Measurements from ENCODE around the gene PRRT3.
"Not testable (repeated sequence)": the region's sequence is repeated elsewhere in the genome, so short reads cannot be mapped to it uniquely, and the experiment has no call there.

PRRT3 gene

GRCh38 chr3:9918261-9919038 is 33.8 kb downstream of the PRRT3 start:
- DNase-seq (ENCODE audit: low read depth, low spot score) = no peak

- no peak for DNase-seq (ENCODE audit: low read depth, low spot score)
Measured at GRCh38 chr3:9917820-9918219, 34.4 kb downstream of the PRRT3 start.

DNA sequence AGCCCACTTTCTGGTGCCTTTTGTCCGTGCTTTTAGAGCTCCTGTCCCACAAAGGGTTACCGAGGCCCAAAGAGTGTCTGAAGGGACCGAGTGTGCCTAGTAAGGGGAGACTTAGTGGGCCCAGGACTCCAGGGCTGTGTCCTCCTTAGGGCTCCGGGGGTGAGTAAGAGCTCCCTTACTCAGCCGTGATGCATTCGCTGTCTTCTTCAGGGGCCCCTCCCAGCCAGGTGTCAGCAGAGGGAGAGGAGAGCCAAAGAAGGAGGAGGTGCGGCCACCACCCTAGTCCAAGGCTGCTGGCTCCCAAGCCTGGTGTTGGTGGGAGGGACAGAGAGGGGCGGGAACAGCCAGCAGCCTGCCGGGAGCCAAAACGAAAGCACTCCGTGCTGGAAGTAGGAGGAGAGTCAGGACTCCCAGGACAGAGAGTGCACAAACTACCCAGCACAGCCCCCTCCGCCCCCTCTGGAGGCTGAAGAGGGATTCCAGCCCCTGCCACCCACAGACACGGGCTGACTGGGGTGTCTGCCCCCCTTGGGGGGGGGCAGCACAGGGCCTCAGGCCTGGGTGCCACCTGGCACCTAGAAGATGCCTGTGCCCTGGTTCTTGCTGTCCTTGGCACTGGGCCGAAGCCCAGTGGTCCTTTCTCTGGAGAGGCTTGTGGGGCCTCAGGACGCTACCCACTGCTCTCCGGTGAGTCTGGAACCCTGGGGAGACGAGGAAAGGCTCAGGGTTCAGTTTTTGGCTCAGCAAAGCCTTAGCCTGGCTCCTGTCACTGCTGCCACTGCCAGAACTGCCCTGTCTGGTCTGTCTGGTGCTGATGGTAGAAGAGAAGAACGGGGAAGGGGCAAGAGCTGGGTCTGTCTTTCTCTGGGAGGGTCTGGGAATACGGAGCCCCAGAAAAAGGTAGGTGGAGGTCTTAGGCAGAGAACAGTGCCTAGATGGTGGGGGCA is 35.2 kb downstream of the PRRT3 start, which contains the start of gene IL17RC:
Gene IL17RC (plus strand): TSS at position 365 of the 947 bp plus-strand sequence. CDS start 218 bp downstream, at position 583.
- DNase-seq (ENCODE audit: low read depth, low spot score) = no peak

DNA sequence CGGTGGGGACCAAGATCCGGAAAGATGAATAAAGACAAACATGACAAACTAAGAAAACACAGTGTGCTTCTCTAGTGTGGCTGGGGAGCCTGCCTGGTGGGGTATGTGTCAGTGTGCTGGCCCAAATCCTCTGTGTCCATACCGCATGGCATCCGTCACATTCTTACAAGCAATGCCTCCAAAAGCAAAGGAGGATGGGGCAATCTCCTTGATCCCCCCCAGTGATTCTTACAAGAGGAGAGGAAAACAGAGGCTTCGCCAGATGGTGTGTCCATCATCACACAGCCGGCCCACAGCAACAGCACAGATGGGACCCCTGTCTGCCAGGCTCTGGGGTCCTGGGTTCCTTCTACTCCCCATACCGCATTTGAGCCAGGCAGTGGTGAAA is 35.9 kb downstream of the PRRT3 start:
- DNase-seq (ENCODE audit: low read depth, low spot score) = no peak

GRCh38 chr3:9915254-9916141 is 36.7 kb downstream of the PRRT3 start:
- no peak for DNase-seq (ENCODE audit: low read depth, low spot score)

GRCh38 chr3:9914559-9915253 is 37.5 kb downstream of the PRRT3 start:
- DNase-seq (ENCODE audit: low read depth, low spot score) = no peak

DNA sequence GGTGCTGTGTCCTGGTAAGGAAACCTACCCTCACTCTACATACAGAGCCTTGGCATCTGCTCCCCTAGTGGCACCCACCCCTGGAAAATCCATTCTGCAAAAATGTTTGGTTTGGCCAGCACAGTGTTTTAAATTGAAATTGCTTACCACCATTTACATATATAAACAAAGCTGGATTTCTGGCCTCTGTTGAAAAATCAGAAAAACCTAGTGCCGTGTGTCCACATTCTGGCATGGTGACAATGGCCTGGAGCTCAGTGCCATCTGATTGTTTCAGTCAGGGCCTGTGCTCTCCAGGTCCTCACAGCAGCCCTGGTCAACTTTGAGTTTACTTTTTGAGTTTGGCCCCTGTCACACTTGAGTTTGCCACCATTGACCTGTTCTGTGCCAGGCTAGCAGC is 38.2 kb downstream of the PRRT3 start:
- no peak for DNase-seq (ENCODE audit: low read depth, low spot score)

- no peak for DNase-seq (ENCODE audit: low read depth, low spot score)
Measured at GRCh38 chr3:9913601-9914000, 38.6 kb downstream of the PRRT3 start.

DNA sequence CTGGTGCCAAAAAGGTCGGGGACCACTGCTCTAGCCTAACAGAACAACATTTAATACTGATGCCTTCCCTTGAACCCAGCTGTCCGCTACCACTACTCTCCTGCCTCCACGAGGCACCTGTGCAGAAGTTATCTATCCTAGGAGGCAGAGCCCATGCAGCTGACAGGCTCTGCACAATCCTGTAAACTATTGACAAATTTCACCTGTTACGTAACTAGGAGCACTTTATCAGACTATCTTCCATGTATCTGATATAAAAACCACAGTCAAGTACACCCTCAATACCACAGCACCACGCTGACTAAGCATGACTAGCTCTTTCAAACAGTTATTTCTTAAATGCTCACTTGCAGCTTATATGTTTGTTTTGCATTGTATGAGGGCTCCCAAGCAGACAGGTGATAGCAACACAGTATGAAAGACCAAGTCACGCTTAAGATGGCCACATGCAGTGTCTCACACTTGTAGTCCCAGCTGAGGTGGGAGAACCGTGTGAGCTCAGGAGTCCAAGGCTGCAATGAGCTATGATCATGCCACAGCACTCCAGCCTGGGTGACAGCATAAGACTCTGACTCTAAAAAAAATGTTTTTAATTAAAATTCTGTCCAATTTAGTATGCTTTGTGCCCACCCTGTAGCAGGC is 39.8 kb downstream of the PRRT3 start:
- DNase-seq (ENCODE audit: low read depth, low spot score) = no peak

- DNase-seq (ENCODE audit: low read depth, low spot score) = no peak
Measured at GRCh38 chr3:9911863-9912262, 40.3 kb downstream of the PRRT3 start.

DNA sequence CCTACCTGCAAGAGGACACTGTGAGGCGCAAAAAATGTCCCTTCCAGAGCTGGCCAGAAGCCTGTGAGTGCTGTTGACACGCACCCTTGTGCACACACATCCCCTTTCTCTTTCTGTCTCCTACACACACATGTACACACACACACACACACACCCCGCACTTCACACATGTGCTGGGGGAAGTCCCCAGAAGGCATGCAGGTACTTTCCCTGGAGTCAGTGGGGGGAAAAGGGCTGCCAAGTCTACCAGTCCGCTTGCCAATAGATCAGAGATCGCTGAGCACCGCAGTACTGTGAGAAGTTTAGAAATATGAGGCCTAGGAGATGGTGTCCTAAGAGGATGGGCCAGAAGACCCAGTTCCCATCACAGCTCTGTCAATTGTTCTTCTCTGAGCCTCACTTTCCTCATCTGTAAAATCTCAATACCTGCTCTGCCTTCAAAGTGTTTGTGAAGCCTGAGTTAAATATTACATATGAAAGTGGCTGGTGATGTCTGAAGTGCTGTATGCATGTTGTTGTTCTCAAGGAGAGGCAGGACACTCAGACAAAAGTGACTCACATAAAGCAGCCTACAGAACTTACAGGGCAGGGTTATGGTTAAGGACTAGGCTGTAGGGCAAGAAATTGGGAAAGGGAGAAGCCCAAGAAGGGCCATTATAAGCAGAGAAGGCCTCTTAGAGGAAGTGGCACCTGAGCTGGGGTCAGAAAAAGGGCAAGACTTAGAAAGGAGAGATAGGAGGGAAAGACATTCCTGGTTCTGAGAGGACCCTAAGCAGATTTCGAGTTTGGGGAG is 42.8 kb downstream of the PRRT3 start:
- DNase-seq (ENCODE audit: low read depth, low spot score) = no peak

GRCh38 chr3:9908286-9908685 is 43.9 kb downstream of the PRRT3 start:
- DNase-seq (ENCODE audit: low read depth, low spot score) = no peak

GRCh38 chr3:9906480-9906879 is 45.7 kb downstream of the PRRT3 start:
- no peak for DNase-seq (ENCODE audit: low read depth, low spot score)

DNA sequence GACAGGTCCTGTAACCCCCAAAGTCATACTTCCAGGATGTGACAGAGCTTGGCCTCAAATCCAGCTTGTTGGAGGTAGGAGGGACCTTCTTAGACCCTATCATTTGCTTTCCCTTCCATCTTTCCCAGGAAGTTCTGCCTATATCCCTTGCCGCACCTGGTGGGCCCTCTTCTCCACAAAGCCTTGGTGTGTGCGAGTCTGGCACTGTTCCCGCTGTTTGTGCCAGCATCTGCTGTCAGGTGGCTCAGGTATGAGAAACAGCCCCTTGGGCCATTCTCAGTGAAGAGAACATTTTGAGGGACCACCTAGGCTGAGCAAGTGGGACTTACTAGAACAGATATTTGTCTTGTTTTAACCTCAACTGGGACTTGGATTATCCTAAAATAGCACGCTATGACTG is 48.3 kb downstream of the PRRT3 start:
- DNase-seq (ENCODE audit: low read depth, low spot score) = no peak

- no peak for DNase-seq (ENCODE audit: low read depth, low spot score)
Measured at GRCh38 chr3:9903238-9903624, 49.0 kb downstream of the PRRT3 start.

GRCh38 chr3:9902372-9903237 is 49.6 kb downstream of the PRRT3 start, which contains the start of gene IL17RE:
IL17RE (plus strand) TSS chr3:9902848; CDS start chr3:9902933, 85 bp downstream.
- no peak for DNase-seq (ENCODE audit: low read depth, low spot score)

- no peak for DNase-seq (ENCODE audit: low read depth, low spot score)
Measured at GRCh38 chr3:9901967-9902366, 50.2 kb downstream of the PRRT3 start.

- not testable (repeated sequence) for DNase-seq (ENCODE audit: low read depth, low spot score)
Measured at GRCh38 chr3:9900965-9901415, 51.2 kb downstream of the PRRT3 start.
